Measurements from ENCODE around the gene COX7A2L. TPM values are rescaled to one million over a fixed set of nuclear protein-coding genes. Genes with fewer than 3 reads are reported as not detected.
A peak's percentile ranks its signal among the peaks of the same experiment; 100 is the strongest.

The COX7A2L gene
- total RNA-seq, 1 donor: 237 TPM

GRCh38 chr2:42363413-42363812 is 2.4 kb upstream of the COX7A2L start:
- Histone ChIP-seq H2AFZ (ENCODE audit: low read length) (no peak overlapping the region), H4K20me1 (ENCODE audit: insufficient read depth, low read length) (peaks cover 14% of the 10 kb centered on the region), H3K27ac (ENCODE audit: low read depth, low read length) (no peak overlapping the region), H3K4me3 (ENCODE audit: insufficient read depth, low read length) (no peak overlapping the region), H3K4me1 (ENCODE audit: insufficient read depth, low read length) (peaks cover 25% of the 10 kb centered on the region), H3K27me3 (ENCODE audit: insufficient read depth, low read length) (peaks cover 15% of the 10 kb centered on the region), H3K79me2 (ENCODE audit: insufficient read depth, low read length) (peaks cover 27% of the 10 kb centered on the region), H3K4me2 (ENCODE audit: insufficient read depth, low read length) (no peak overlapping the region), H3K9me3 (ENCODE audit: low read depth, low read length) (no peaks in the 10 kb centered on the region), H3K36me3 (ENCODE audit: insufficient read depth, low read length) (no peaks in the 10 kb centered on the region)
- DNase-seq (ENCODE audit: insufficient read length, low spot score, missing footprints): peak; percentile 30
- no peak for TF ChIP-seq CTCF (IDR thresholded peaks at IDR 0.05; ENCODE audit: extremely low read depth, low read depth, low read length)

- Histone ChIP-seq H3K4me3 (ENCODE audit: insufficient read depth, low read length) (peak overlapping the region; percentile 57), H3K79me2 (ENCODE audit: insufficient read depth, low read length) (peaks cover 43% of the 10 kb centered on the region), H3K36me3 (ENCODE audit: insufficient read depth, low read length) (no peaks in the 10 kb centered on the region), H3K27ac (ENCODE audit: low read depth, low read length) (no peak overlapping the region), H3K4me2 (ENCODE audit: insufficient read depth, low read length) (peak overlapping the region; percentile 97), H3K27me3 (ENCODE audit: insufficient read depth, low read length) (peaks cover 6% of the 10 kb centered on the region), H3K4me1 (ENCODE audit: insufficient read depth, low read length) (peaks cover 18% of the 10 kb centered on the region), H3K9me3 (ENCODE audit: low read depth, low read length) (no peaks in the 10 kb centered on the region), H4K20me1 (ENCODE audit: insufficient read depth, low read length) (peaks cover 25% of the 10 kb centered on the region), H2AFZ (ENCODE audit: low read length) (peak overlapping the region; percentile 86)
- no peak for TF ChIP-seq CTCF (IDR thresholded peaks at IDR 0.05; ENCODE audit: extremely low read depth, low read depth, low read length)
- no peak for DNase-seq (ENCODE audit: insufficient read length, low spot score, missing footprints)
Measured at GRCh38 chr2:42361728-42362283, 789 bp upstream of the COX7A2L start.

- Histone ChIP-seq H3K27ac (ENCODE audit: low read depth, low read length) (peak overlapping the region; percentile 97), H2AFZ (ENCODE audit: low read length) (peak overlapping the region; percentile 87), H3K79me2 (ENCODE audit: insufficient read depth, low read length) (peaks cover 55% of the 10 kb centered on the region), H4K20me1 (ENCODE audit: insufficient read depth, low read length) (peaks cover 32% of the 10 kb centered on the region), H3K9me3 (ENCODE audit: low read depth, low read length) (no peaks in the 10 kb centered on the region), H3K4me1 (ENCODE audit: insufficient read depth, low read length) (peaks cover 18% of the 10 kb centered on the region), H3K27me3 (ENCODE audit: insufficient read depth, low read length) (peaks cover 5% of the 10 kb centered on the region), H3K4me3 (ENCODE audit: insufficient read depth, low read length) (peak overlapping the region; percentile 91), H3K4me2 (ENCODE audit: insufficient read depth, low read length) (peak overlapping the region; percentile 97), H3K36me3 (ENCODE audit: insufficient read depth, low read length) (no peaks in the 10 kb centered on the region)
- TF ChIP-seq CTCF (IDR thresholded peaks at IDR 0.05; ENCODE audit: extremely low read depth, low read depth, low read length): no peak
- DNase-seq (ENCODE audit: insufficient read length, low spot score, missing footprints): no peak
Measured at GRCh38 chr2:42360493-42360889, 526 bp downstream of the COX7A2L start.

GRCh38 chr2:42359965-42360483 is 993 bp downstream of the COX7A2L start:
- Histone ChIP-seq H3K4me1 (ENCODE audit: insufficient read depth, low read length) (peaks cover 18% of the 10 kb centered on the region), H3K27ac (ENCODE audit: low read depth, low read length) (peak overlapping the region; percentile 97), H3K27me3 (ENCODE audit: insufficient read depth, low read length) (peaks cover 5% of the 10 kb centered on the region), H2AFZ (ENCODE audit: low read length) (peak overlapping the region; percentile 87), H3K79me2 (ENCODE audit: insufficient read depth, low read length) (peaks cover 60% of the 10 kb centered on the region), H3K36me3 (ENCODE audit: insufficient read depth, low read length) (no peaks in the 10 kb centered on the region), H3K9me3 (ENCODE audit: low read depth, low read length) (no peaks in the 10 kb centered on the region), H3K4me3 (ENCODE audit: insufficient read depth, low read length) (peak overlapping the region; percentile 91), H3K4me2 (ENCODE audit: insufficient read depth, low read length) (peak overlapping the region; percentile 97), H4K20me1 (ENCODE audit: insufficient read depth, low read length) (peaks cover 32% of the 10 kb centered on the region)
- DNase-seq (ENCODE audit: insufficient read length, low spot score, missing footprints): peak; percentile 66
- TF ChIP-seq CTCF (IDR thresholded peaks at IDR 0.05; ENCODE audit: extremely low read depth, low read depth, low read length): no peak
